EH (cell line): Measurements from ENCODE around the gene ADCY5.

Experiments
- DNase-seq: peaks from one replicate; pipeline ENCODE4 v3.0.0-alpha.2; 2015; ENCODE audit warnings: low read depth

Gene ADCY5

DNA sequence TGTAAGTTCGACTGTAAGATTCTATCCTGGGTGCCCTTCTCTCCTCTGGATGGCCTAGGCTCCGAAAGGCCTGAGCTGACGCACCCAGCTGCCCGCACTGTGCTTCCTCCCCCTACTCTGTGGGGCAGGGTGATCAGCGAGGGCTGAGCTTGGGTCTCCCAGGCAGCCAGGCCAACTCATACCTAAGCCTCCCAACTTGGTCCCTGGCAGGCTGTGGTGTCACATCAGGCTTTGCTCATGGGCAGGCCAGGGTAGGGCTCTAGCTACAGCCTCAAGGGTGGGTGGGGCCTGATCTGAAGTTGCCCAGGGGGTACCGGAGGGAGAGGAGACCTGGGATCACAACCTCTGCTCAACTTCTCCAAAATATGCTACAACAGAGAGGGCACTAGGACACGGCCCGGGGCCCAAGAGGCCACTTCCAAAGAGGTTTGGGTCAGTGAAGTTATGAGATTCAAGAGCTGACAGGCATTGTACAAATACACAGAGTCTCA is 123.1 kb downstream of the ADCY5 start:
- no peak for DNase-seq

DNA sequence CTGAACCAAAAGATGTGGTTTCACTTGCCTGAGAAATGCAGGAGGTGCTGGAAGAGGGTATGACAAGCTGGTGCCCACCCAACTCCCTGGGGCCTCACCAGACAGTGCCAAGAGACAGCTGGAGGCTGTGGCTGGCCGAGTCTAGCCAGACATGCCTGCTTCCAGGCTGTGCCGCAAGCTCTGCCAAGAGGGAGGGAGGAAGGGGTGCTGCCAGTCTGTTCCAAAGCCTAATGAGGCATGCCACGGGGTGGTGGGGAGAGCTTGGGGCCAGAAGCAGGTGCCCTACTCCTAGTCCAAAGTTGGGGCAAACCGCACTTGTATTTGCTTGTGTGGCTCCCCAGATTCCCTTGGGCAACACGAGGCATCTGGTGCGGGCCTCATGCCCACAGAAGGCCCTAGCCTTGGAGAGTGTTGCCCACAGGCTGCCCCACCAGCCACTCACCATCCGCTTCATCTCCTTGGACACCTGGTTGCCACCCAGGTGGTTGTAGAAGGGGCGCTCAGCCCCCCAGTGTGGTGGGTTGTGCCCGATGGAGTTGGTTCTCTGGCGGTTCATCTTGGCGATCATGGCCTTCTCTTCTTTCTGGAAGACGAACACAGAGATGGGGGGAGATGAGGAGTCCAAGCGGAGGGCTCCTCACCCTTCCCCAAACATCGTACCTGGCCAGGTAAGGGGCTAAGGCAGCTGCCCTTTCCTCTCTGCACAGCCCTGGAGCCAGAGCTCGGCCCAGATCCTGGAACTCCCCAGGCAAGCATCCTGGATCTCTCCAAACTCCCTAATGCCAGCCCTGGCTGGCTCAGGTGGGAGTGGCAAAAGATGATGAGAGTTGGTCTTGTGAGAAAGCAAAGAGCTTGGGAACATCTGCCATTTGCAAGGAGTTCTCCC is 123.8 kb downstream of the ADCY5 start:
- no peak for DNase-seq

DNA sequence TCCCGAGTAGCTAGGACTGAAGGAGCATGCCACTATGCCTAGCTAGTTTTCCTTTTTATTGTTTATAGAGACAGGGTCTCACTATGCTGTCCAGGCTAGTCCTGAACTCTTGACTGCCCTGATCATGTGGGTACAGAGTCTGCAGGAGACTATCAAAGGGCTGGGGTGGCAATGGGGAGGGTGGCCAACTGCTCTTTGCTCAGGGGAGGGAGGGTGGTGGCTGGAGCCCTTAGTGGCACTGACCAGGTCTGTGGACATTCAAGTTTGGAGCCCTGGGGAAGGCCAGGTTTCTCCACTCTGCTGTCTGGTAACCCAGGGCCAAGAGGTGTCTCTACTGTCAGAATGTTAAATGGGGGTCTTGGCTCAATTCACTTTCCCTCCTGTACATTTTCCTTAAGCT is 125.1 kb downstream of the ADCY5 start:
- no peak for DNase-seq

DNA sequence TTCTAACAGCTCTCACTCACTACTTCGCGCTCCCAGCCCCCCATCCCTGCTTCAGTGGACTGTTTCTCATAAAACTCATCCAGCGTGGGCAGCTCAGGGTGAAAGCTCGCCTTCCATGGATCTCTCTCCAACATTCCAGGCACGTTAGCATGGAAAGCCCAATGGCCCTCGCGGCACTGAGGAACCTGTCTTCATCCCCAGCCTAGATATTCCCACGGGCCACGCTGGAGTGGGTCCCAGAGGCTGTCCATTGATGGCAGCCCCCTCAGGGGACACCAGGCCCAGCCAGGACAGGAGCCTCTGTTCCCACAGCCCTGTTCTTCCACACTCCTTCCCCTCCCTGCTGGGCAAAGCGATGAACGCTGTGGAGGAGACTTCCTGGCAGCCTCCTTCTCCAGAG is 126.0 kb downstream of the ADCY5 start:
- DNase-seq, result no peak

DNA sequence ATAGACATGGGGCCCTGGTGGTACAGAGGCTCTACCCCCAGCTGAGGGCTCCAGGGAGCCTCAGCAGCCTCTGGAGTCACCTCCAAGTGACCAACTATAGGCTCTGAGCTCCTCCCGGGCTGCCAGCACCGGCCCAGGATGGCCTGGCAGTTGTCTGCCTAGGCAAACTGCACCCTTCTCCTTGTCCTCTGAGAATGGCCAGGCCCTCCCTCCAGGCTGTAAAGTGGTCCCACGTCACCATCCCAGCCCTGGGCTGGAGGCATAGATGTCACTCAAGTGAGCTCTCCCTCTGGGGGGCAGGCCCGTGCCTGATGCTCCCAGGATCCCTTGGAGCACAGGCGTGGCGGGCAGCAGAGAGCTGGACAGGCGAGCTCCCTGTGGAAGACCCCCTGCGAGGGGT is 127.1 kb downstream of the ADCY5 start:
- DNase-seq, result no peak

DNA sequence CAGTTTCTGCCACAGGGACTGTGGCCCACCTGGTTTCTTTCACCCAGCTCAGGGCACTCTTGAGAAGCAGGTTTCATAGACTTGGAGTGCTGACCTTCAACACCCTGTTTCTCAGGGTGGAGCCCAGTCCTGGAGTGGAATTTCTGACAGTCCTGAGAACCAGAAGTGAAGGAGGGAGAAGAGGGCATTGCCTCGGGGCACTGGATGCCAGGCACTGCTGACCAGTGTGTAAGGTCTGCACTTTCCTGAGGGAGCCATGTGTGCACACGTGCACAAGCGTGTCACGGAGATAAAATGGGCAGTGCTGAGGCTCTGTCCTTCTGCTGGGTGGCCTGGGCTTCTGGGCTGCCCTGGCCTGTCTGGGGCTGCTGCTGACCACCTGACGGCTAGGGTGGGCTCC is 128.7 kb downstream of the ADCY5 start:
- DNase-seq, result no peak

DNA sequence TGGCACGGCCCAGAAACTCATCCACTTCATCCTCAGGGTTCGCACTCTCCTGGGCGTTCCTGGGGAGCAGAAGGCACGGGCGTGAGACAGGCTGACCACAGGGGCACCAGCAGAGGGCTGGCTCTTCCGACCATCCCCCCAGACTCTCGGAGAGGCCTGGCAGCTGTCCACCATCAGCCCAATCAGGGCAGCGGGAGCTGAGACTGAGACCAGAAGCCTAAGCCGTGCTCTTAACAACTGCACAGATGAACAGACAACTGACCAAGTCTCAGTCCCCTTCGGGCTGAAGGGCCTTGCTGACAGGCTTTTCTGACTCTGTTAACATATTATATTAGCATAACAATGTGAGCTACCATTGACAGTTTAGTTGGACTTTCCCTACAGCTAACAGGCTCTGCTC is 129.1 kb downstream of the ADCY5 start:
- no peak for DNase-seq

DNA sequence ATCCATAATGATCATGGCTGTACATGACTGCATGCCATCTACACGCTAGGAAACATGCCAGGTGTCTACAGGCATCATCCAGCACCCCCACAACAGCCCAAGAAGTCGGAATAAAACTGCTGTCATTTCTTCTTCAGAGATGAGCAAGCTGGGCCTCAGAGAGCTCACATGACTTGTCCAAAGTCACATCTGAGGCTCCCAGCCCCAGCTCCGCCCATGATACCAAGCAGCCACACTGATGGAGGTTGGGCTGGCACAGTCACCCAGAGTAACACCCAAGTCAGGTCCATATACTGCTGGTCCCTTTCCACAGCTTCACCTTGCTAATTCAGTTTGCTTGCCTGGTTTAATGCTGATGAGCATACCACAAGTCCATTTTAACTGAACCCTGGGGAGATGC is 130.5 kb downstream of the ADCY5 start:
- DNase-seq, result no peak

DNA sequence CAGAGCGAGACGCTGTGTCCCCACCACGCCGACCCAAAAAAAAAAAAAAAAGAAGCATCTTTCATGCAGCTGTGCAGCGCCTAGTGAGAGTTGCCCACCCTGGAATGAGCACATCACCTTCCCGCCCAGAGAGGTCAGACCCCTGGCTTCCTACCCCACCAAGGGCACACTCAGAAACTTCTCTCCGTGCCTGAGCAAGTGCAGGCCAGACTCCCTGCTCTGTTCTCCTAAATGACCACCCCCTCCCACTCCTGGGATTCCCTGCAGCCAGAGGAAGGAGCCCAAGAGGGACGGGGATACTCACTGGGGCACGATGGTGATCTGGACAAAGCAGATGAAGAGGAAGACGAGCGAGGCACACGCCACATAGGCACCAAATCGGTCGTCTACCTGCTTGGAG is 131.2 kb downstream of the ADCY5 start:
- no peak for DNase-seq

DNA sequence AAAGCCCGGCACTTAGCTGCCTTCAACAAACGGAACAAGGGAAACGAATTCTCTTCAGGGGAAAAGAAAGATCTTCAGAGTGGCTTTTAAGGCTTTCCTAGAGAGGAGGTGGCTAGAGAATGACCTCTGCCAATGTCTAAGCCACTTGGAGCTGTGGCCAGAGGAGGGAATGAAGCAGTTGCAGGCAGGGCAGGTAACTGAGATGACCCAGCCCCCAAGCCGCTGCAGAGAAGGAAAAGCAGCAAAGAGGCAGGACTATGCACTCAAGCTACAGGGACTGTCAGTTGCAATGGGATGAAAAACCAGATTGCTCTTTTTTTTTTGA is 133.7 kb downstream of the ADCY5 start:
- DNase-seq, result no peak

DNA sequence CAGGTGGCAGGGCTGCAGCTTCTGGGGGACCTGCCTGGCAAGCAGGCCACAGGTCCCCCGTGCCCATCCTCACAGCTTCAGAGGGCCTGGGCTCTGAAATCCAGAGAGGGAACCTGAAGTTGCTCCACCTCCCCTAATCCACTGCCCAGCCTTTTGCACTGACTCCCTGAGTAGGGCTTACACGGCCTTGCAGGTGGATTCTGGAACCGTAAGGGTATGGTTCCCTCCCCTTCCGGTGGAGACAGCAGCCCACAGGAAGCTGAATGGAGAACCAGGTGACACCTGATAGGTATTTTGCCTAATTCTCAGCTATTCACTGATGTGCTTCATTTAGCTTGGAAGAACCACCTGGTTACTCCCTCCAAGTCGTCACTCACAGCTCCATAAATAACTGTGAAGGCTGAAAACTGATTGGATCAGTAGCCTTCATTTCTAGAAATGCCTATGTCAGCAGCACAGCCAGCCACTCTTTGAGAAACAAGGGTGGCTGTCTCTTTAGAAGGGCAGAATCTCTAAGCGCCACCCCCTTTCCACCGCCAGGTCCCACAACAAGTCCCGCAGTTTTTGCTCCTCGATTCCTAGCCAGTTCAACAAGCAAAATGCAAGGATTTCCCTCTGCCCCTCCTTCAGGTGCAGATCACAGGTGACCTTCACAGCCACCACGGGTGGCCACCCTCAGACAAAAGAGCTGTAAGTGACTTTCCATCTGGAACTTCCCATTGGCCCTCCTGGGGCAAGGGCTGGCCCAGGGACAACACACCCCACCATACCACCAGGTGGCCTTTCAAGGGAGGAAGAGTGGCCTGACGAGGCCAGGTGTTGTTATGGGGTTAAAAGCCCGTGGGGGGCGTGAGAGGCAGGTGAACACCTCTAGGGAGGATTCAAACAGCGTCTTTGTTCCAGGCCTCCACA is 134.3 kb downstream of the ADCY5 start:
- DNase-seq, result no peak

DNA sequence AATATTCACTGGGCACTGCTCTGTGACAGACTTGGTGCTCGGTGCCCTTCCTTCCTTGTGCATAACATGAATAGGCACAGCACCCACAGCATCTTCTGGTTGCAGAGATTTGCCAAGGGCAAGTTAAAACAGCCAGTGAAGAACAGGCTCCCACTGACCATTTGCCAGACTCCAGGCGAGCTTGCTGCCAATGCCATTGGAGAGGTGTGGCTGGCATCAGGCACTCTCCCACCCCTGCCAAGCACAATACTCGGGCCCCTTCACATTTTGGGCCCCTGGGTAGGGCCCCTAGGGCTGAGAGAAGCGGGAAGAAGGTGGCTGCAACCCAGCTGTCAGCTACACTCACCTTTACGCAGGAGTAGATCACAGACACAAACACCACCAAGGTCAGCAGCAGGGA is 135.0 kb downstream of the ADCY5 start:
- DNase-seq, result no peak

DNA sequence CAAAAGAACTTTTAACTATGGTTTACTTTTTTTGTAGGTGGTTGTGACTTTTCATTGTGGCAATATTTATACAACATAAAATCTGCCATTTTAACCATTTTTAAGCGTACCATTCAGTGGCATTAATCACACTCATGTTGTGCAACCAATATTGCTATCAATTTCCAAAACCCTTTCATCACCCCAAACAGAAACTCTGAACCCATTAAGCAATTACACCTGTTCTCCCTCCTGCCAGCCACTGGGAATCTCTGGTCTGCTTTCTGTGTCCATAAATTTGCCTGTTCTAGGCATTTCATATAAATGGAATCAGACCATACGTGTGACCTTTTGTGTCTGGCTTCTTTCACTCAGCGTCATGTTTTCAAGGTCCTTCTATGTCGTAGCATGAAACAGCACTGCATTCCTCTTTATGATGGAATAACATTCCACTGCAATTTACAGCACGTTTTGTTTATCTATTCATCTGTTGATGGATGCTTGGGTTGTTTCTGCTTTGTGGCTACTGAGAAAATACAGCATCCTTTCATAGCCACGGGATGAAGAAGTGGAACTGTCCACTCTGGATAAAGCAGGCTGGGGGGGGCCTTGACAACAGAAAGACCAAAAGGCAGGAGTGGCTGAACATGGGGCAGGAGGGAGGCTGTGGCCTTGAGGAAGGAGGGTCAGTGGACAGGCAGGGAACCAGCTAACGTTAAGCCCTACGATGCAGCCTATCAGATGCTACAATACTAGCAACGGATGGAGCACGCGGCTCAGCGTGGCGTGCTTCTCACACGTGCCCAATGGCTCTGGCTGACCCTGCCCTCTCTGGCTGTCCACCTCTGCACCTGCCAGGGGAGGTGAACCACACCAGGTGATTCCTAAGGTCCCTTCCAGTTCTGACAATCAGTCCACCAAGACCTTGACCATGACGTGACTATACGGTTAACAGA is 136.3 kb downstream of the ADCY5 start:
- peak; percentile 16 for DNase-seq

DNA sequence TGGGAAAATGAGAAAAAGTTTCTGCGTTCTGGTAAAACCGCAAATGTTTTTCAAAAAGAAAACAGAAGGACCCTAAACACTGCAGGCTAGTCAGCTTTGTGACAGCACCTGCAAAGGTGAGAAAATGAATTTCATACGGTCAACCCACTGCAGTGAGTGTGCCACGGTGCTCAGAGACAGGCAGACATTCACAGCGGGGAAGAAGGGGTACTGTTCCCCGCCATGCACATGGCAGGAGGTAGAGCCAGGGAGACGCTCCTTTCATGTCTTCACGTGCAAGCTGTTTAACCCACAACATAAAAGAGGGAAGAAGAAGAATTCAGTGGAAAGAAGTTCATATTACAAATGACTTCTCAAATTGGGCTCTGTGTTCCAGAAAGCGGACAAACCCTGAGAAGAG is 137.7 kb downstream of the ADCY5 start:
- no peak for DNase-seq

DNA sequence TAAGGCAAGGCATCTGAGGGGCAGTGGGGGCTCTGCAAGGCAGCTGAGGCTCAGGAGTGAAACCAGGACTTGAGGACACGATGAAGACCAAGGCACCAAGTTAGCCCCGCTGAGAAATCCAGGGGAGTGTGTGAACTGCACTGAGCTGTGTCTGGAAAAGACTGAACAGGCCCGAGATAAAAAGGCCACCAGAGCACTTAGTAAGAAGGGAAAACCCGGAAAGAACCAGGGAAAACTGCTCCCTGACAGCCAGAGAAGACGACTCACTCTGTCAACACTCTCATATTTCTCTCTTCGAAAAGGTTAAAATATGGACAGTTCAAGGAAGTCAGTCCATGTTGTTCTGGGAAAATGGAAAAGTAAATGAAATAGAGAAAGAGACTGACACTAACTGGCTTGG is 138.1 kb downstream of the ADCY5 start:
- peak; percentile 32 for DNase-seq

DNA sequence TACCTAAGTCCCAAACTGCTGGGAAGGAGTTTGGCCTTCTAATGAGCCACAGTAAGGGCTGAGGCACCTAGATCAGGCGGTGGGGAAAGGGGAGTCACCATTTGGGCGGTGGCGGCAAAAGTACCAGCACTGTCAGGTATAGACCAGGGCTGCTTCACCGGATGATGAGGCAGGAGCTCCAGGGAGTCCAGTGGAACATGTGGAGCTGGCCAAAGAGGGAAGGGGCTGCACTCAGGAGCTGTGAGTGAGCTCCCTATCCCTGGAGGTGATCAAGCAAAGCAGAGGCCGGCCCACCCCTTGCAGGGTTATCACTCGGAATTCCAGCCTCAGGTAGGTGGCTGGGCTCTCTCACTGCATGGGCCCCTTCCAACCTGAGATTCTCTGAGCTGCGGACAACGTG is 138.7 kb downstream of the ADCY5 start:
- no peak for DNase-seq

DNA sequence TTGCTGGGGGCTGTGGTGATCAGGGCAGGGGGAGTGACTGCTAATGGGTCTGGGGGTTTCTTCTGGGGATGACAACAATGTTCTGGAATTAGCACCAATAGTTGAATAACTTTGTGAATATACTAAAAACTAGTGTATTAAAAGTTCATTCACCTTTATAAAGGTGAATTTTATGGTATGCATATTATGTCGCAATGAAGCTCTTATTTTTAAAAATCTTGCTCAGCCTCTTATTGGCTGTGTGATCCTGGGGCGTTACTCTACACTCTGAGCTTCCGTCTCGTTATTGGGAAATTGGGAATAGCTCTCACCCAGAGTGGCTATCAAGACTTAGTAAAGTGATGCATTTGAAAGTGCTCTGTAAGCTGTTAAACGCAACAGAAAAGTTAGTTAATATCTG is 141.8 kb downstream of the ADCY5 start:
- DNase-seq, result no peak

DNA sequence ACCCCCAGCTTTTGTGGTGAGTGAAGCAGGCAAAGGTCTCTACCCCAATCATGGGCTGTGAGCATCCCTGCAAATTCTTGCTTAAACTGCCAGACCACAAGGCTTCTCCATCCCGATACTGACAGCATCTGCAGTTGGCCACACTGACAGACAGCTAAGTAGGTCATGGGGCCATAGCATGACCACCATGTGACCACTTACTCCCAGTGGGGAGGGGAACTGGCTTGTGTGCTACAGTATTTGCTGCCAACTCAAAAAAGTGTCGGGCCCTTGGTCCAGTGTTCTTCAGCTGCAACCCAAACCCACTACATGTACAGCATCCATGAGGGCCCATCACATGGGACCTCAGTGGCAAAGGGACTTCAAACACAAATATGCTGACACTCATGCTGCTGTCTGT is 143.7 kb downstream of the ADCY5 start:
- no peak for DNase-seq

DNA sequence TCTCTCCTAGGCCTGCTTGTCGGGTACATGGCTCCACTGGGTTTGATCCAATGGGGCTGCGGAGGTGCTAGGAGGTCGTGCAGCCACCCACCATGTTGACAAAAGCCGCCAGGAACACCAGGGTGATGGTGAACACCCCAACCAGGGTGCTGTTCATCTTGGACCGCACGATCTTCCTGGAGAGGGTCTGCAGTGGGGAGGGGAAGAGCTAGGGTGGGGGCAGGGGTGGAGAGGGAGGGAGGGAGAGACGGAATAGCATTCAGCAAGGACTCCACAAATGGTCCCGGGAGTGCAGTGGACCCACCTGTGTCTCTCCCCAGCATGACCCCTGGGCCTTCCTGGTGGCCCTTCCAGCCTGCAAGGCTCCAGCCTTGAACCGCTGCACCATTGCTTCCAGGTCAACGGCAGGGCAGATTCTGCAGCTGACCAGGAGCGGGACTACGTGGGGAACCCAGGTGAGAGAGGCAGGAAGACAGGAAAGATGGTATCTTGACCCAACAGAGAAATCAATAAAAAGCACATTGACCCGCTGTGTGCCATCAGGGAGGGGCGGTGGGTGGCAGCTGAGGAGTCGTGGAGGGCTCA is 144.8 kb downstream of the ADCY5 start:
- DNase-seq, result no peak

DNA sequence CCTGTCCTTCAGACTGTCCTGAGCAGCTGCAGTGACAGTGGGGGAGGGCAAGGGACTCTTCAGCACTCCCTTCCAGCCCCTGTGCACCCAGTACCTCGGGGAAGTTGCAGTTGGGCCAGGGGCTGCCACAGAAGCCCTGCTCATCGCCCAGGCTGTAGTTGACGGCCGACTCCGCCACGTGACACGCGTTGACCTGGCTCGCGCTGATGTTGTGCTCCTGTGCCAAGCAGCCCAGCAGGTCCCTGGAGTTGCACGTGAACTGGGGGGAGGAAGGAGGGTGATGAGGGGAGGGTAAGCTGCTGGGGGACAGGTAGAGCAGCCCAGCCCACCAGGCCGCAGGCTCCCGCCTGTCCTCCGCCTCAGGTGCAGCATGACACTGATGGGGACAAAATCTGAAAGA is 145.9 kb downstream of the ADCY5 start:
- DNase-seq, result no peak

DNA sequence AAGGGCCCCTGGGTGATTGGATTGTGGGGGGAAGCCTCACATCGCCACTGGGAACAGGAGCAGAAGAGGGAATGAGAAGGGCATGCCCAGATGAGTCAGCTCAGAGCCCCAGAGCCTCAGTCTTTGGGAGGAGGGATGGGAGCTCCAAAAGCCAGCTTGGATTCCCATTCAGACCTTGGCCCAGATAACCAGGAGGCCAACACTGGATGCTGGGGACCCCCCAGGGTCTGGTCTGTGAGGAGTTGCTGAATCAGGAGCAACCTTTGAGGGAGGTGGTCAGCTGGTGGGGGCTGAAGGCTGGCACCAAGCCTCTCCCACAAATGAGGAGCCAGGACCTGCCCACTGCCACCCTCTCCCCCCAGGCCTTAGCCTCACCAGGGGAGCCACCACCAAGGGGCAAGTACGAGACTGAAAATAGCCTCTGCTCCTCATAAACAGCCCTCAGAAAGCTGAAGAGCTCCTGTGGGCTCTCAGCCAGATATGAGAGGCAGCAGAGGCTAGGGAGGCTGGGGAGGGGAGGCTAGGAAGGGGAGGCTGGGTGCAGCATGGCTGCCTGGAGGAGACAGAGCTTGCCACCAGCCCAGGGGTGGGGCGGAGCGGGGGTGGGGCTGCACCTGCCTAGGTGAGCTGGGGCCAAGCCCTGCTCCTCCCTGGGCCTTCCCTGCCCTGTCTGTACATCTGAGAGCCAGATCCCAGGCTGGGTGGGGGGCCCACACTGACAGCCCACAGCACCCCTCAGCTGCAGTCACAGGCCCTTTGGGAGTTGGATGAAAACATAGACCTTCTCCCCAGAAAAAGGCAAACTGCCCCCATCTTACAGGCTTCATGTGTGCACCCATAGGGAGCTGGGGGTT is 147.3 kb downstream of the ADCY5 start:
- no peak for DNase-seq
